GM19372 (cell line): ENCODE data around the gene DGKI.

ENCODE experiments used
- ATAC-seq: cut with Tn5 transposase; IDR thresholded peaks from one replicate; pipeline ENCODE4 v1.9.1; 2021; ENCODE audit warnings: mild to moderate bottlenecking, low read depth, moderate library complexity; ENCODE audit not compliant: unreplicated experiment

The DGKI gene

GRCh38 chr7:137393570-137393969 lies 453.2 kb downstream of the DGKI start:
- ATAC-seq, result no peak

DNA sequence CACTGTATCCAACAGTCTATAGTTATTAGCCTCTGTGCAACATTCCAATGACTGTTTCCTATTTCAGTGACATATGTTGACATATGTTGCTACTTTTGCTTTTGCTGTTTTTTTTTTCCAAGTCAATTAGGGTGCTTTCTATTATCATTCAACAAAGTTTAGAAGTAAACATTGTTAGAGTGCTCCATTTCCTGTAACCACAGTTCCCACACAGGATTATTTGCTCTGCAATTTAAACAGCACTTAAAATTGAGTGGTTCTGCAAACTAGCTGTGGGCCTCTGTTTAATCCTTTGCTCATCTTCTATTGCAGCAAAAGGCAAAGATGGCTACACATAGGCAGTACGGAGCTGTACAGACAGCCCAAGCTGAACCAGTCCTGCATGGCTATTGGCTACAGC lies 456.7 kb downstream of the DGKI start:
- ATAC-seq, result no peak

- no peak for ATAC-seq
Observed at GRCh38 chr7:137388916-137389315, 457.9 kb downstream of the DGKI start.

GRCh38 chr7:137386966-137387365 lies 459.8 kb downstream of the DGKI start:
- ATAC-seq, result no peak

- ATAC-seq, result no peak
Observed at GRCh38 chr7:137381045-137381444, 465.7 kb downstream of the DGKI start.

DNA sequence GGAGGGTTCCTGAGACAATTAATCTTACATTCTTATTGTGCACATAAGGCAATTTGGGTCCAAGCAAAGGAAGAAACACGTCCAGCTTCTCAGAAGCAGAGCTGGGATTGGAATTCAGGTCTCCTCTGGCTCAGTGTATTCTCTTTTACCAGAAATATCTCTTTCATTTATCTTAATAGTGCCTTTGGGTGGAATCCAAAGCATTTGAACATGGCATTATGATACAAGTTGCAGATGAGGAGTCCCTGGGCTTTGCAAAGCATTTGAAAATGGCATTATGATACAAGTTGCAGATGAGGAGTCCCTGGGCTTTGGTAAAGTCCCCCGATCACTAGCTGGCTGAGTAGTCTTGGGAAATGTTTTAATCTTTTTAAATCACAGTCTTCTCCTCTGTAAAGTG lies 473.3 kb downstream of the DGKI start:
- ATAC-seq, result no peak

GRCh38 chr7:137371616-137372015 lies 475.2 kb downstream of the DGKI start:
- ATAC-seq, result no peak

DNA sequence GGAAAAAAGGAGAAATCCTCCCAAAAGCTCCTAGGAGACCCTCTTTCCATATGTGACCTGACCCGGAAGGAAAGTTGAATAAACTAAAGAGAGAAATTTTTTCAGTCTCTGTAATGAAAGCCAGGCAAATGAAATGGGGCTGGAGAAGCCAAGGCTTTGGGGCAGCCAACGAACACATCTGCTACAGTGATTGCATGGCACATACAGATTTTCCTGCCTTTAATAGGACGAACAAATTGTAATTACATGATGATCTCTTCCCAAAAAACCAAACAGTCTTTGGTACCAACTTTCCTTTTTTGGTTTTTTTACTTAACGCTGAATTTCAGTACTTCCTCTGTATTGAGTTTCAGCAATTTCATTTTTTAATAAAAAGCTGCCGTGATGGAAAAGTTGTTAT lies 479.8 kb downstream of the DGKI start:
- no peak for ATAC-seq

GRCh38 chr7:137363683-137364082 lies 483.1 kb downstream of the DGKI start:
- ATAC-seq, result no peak

DNA sequence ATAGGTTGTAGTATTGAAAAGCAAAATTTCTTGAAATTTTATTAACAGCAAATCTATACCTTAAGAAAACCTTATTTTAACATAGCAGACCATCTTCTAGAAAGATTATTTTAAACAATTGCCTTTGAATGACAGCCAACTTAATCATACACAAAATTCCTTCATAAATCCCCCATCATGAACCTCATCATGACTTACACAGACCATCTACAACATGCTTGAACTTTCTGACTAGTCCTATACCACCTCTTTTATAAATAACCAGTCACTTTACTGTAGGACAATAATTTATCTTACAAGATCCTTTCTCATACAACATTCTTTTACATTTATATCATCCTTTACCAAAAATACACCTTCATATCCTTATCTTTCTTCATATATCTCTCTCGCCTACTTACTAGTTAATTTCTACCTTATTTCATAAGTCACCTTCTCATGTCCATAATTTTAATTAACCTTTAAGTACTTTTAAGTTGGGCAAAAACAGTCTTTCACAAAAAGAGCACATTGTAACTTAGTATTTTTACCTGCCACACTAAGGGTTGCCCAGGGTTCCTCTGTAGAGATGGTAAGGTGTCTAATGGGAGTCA lies 486.6 kb downstream of the DGKI start:
- no peak for ATAC-seq

- no peak for ATAC-seq
Observed at GRCh38 chr7:137354961-137355360, 491.8 kb downstream of the DGKI start.

GRCh38 chr7:137354396-137354795 lies 492.4 kb downstream of the DGKI start:
- ATAC-seq, result no peak

DNA sequence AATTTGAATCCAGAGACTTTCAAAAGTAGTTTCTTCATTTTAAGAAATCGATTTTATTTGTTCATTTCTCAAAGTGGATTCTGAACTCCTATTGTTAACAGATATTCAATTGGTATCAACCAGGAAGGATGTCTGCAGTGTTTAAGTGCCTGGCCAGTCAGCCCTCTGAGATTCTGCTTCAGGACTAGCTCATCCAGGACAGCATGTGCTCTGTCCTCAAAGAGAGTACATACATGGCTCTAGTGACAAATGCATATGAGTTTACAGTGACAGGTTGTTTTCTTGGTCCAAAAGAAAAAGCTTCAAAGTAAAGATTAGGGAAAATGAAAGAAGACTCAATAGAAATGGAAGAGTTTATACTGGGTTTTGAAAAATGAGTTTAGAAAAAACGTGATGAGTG lies 494.8 kb downstream of the DGKI start:
- no peak for ATAC-seq

DNA sequence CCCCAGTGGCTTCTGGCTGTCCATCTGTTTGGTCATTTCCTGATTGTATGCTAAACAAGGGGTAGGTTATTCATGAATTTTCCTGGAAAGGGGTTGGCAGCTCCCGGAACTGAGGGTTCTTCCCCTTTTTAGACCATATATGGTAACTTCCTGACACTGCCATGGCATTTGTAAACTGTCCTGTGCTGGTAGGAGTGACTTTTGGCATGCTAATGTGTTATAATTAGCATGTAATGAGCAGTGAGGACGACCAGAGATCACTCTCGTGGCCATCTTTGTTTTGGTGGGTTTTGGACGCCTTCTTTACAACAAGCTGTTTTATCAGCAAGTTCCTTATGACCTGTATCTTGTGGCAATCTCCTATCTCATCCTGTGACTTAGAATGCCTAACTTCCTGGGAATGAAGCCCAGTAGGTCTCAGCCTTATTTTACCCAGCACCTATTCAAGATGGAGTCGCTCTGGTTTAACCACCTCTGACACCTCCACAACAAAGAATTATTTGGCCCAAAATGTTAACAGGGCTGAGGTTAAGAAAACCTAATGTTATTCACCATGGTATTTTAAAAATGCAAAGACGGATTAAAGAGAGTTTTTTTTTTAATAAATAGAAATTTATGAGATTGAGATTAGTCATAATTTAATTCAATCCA lies 500.9 kb downstream of the DGKI start:
- ATAC-seq, result no peak

DNA sequence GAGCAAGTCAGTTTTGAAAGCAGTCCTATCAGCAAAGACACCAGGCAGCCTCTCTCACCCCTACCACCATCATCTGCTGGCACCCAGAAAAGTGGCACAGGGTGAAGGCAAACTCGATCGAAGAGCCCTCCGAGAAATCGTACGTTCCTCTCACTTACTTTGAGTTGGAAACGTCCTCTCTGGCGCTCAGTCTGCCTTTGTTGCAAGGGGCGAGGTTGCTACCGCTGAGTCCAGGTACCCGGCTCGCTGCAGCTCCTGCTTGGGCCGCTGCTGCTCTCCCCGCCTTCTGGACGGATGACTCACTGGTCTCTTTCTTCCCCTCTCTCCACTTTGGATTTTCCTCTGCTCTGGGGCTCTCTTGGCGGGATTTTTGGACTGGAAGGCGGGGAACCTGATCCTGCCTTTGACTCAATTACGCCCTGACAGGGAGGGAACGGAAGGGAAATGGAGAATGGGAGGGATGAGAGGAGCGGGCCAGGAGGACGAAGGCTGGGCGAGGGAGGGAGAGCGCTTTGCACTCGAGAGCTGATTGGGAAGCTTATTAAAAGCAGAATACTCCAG lies 503.4 kb downstream of the DGKI start, which contains the start of gene PTN:
PTN (minus strand) TSS at position 453 of the 561 bp plus-strand sequence. CDS start 88,760 bp downstream, outside the sequence.
- no peak for ATAC-seq

GRCh38 chr7:137342828-137343261 lies 503.9 kb downstream of the DGKI start:
- ATAC-seq, result no peak

- no peak for ATAC-seq
Observed at GRCh38 chr7:137342265-137342664, 504.5 kb downstream of the DGKI start.

DNA sequence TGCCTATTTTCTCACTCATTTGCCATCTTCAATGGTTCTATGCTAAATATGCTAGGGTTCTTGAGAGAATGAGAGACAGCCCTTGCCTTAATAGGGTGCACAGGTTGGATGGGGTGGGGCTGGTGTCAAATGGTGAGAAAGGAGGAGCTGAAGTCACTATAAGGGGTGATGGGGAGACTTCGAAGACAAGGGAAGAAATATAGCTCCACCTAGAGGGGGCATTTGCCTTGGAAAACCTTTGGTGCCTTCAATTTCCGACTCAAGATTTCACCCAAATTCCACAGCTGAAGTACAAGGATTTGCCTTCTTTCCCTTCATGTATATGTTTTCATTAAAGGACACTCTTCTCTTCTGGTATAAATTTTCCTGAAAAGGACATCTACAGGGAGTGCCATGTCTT lies 508.9 kb downstream of the DGKI start:
- ATAC-seq, result no peak

DNA sequence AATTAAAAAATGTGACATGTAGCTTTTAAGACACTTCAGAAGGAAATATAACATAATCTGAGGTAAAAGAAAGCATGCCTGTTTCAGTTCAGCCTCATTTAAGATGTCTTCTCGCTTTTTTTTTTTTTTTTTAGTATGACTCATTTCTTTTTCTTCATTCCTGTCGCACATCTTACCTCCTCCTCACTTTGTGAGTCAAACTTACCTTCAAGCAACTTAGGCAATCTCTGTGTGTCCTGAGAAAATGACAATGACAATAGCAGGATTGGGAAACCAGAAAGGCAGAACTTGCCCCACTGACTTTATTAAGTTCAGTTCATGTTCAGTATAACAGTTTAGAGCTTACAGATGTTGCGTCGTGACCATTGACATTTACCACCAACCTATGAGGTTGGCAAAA lies 511.0 kb downstream of the DGKI start:
- ATAC-seq, result no peak

- no peak for ATAC-seq
Observed at GRCh38 chr7:137331378-137331777, 515.4 kb downstream of the DGKI start.
